Measurements from ENCODE around the gene CACNA1C.

DNA sequence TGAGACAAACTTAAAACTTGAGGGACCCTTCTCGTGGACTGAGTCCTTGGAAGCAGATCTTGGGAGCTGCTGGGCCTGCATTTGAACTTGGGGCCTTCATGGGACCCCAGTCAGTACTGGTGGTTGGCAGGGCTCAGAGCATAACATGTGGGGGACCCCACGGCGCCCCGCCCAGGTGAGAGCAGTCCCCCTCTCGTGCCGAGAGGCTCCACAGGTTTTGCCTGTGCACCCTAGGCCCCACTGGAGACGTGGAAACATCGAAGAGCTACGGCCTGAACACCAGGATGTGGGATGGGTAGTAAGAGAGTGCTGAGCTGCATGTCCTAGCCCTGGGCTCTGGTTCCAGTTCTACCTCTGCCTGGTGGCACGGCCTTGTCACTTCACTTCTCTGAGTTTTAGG is 84.1 kb downstream of the CACNA1C start:
- TF ChIP-seq CTCF (conservative IDR thresholded peaks at IDR 0.05 in 1 of 2, IDR thresholded peaks at IDR 0.05 in 1 of 2; ENCODE audit: low read depth in 1 of 2, low read length in 2 of 2) (no peak), EZH2 (IDR thresholded peaks at IDR 0.05; ENCODE audit: low read length, missing control alignments) (no peak)
